22Rv1 (cell line): ENCODE results near the gene MBTD1.

ENCODE experiments used
- CTCF ChIP-seq: fragments of 450-650 bp; IDR thresholded peaks from 2 replicates; pipeline ENCODE4 v1.5.1; 2017; ENCODE audit warnings: mild to moderate bottlenecking
- ZFX ChIP-seq: fragments of 450-650 bp; IDR thresholded peaks from 2 replicates; pipeline ENCODE4 v1.6.1; 2017; ENCODE audit warnings: antibody characterized with exemption, borderline replicate concordance

- no peak for TF ChIP-seq CTCF
- no peak for TF ChIP-seq ZFX
These were observed 8.8 kb downstream of the MBTD1 start for GRCh38 chr17:51251010-51251409.
